Mesenchymal stem cell (in vitro differentiated cells and primary cell): ENCODE measurements around the gene CITED1.

Experiments used
- DNase-seq: peaks from one replicate; pipeline ENCODE4 v3.0.0-alpha.2; 2013
- H2AFZ ChIP-seq: one replicate; pipeline ENCODE4 v1.6.1; 2013; ENCODE audit warnings: low read depth, mild to moderate bottlenecking, control low read depth, inconsistent platforms, low read length, moderate library complexity
- H2AK5ac ChIP-seq: 2 replicates; pipeline ENCODE4 v1.6.1; 2013; ENCODE audit warnings: low read length, moderate library complexity, mild to moderate bottlenecking, inconsistent platforms; ENCODE audit not compliant: severe bottlenecking
- H2BK120ac ChIP-seq: one replicate; pipeline ENCODE4 v1.6.1; 2013; ENCODE audit warnings: low read depth, mild to moderate bottlenecking, inconsistent platforms, low read length, moderate library complexity
- H2BK12ac ChIP-seq, 2 experiments: one replicate each; pipeline ENCODE4 v1.6.1; 2013; ENCODE audit warnings: inconsistent platforms in 2 of 2, low read length in 2 of 2, mild to moderate bottlenecking in 2 of 2, moderate library complexity in 2 of 2, control low read depth in 1 of 2
- H2BK15ac ChIP-seq: one replicate; pipeline ENCODE4 v1.6.1; 2013; ENCODE audit warnings: mild to moderate bottlenecking, low read depth, inconsistent platforms; ENCODE audit not compliant: poor library complexity, severe bottlenecking
- H2BK5ac ChIP-seq: 2 replicates; pipeline ENCODE4 v1.6.1; 2013; ENCODE audit warnings: low read depth, mild to moderate bottlenecking, low read length, control low read depth, inconsistent platforms; ENCODE audit not compliant: poor library complexity, severe bottlenecking
- H3K14ac ChIP-seq, 2 experiments: one replicate each; pipeline ENCODE4 v1.6.1; 2013; ENCODE audit warnings: inconsistent platforms in 2 of 2, low read length in 2 of 2, control low read depth in 1 of 2, mild to moderate bottlenecking in 1 of 2, moderate library complexity in 1 of 2
- H3K18ac ChIP-seq, 2 experiments: one replicate each; pipeline ENCODE4 v1.6.1; 2013; ENCODE audit warnings: inconsistent platforms in 2 of 2, low read length in 2 of 2, control low read depth in 1 of 2, low read depth in 1 of 2, mild to moderate bottlenecking in 1 of 2
- H3K23ac ChIP-seq, 2 experiments: one replicate each; pipeline ENCODE4 v1.6.1; 2013; ENCODE audit warnings: inconsistent platforms in 2 of 2, low read length in 2 of 2, mild to moderate bottlenecking in 2 of 2, moderate library complexity in 2 of 2, control low read depth in 1 of 2
- H3K27ac ChIP-seq: 2 replicates; pipeline ENCODE4 v1.5.1; 2013; ENCODE audit warnings: mild to moderate bottlenecking, moderate library complexity, low read length, control low read depth, inconsistent platforms; ENCODE audit not compliant: poor library complexity, severe bottlenecking
- H3K27me3 ChIP-seq, 2 experiments: 2 replicates each; pipeline versions ENCODE4 v1.6.1 to v1.7.0; 2013; ENCODE audit warnings: low read length in 2 of 2, mild to moderate bottlenecking in 2 of 2, moderate library complexity in 2 of 2, control low read depth in 1 of 2, inconsistent platforms in 1 of 2; ENCODE audit not compliant: control insufficient read depth in 1 of 2, insufficient read depth in 1 of 2
- H3K36me3 ChIP-seq, 2 experiments: 2 replicates each; pipeline versions ENCODE4 v1.6.1 to v1.7.0; 2013; ENCODE audit warnings: low read length in 2 of 2, control low read depth in 1 of 2, inconsistent platforms in 1 of 2, low read depth in 1 of 2, mild to moderate bottlenecking in 1 of 2; ENCODE audit not compliant: insufficient read depth in 2 of 2, control insufficient read depth in 1 of 2
- H3K4ac ChIP-seq, 2 experiments: one replicate each; pipeline ENCODE4 v1.6.1; 2013; ENCODE audit warnings: inconsistent platforms in 2 of 2, low read length in 2 of 2, mild to moderate bottlenecking in 2 of 2, moderate library complexity in 2 of 2, control low read depth in 1 of 2, low read depth in 1 of 2
- H3K4me1 ChIP-seq: 2 replicates; pipeline ENCODE4 v1.6.1; 2013; ENCODE audit warnings: low read depth, low read length, control low read depth; ENCODE audit not compliant: control insufficient read depth, insufficient read depth
- H3K4me2 ChIP-seq: 2 replicates; pipeline ENCODE4 v1.6.1; 2013; ENCODE audit warnings: low read length, mild to moderate bottlenecking, inconsistent platforms; ENCODE audit not compliant: poor library complexity, severe bottlenecking
- H3K4me3 ChIP-seq, 2 experiments: 2 replicates each; pipeline versions ENCODE4 v1.5.1 to v1.7.0; 2013; ENCODE audit warnings: low read length in 2 of 2, mild to moderate bottlenecking in 2 of 2, control low read depth in 1 of 2, low read depth in 1 of 2; ENCODE audit not compliant: insufficient read depth in 1 of 2
- H3K79me1 ChIP-seq: replicated peaks from 2 replicates; pipeline ENCODE4 v1.6.1; 2013; ENCODE audit warnings: mild to moderate bottlenecking, control low read depth, low read length, inconsistent platforms; ENCODE audit not compliant: poor library complexity, severe bottlenecking
- H3K9ac ChIP-seq: 2 replicates; pipeline ENCODE4 v1.7.0; 2013; ENCODE audit warnings: mild to moderate bottlenecking, low read length, moderate library complexity
- H3K9me3 ChIP-seq: 2 replicates; pipeline ENCODE4 v1.7.0; 2013; ENCODE audit warnings: mild to moderate bottlenecking, low read length; ENCODE audit not compliant: control insufficient read depth
- H4K8ac ChIP-seq: one replicate; pipeline ENCODE4 v1.6.1; 2013; ENCODE audit warnings: inconsistent platforms, mild to moderate bottlenecking, low read length, moderate library complexity
- H4K91ac ChIP-seq: one replicate; pipeline ENCODE4 v1.6.1; 2013; ENCODE audit warnings: mild to moderate bottlenecking, low read length, inconsistent platforms
- WGBS: methylation state at CpG from one replicate; pipeline ENCODE4 v1.1.7; 2013; ENCODE audit warnings: mixed read lengths; 5-methylcytosine and 5-hydroxymethylcytosine counted together

Gene CITED1

GRCh38 chrX:72312311-72312940, 6.7 kb upstream of the CITED1 start:
- Histone ChIP-seq H3K23ac (no peak overlapping the region), H2BK15ac (no peak overlapping the region), H3K4ac (no peak overlapping the region), H2BK5ac (no peak overlapping the region), H2BK120ac (no peak overlapping the region), H3K27ac (no peak overlapping the region), H3K14ac (no peak overlapping the region), H3K27me3 (peaks cover 18 to 89% of the 10 kb centered on the region in 2 experiments), H2AK5ac (no peak overlapping the region), H3K4me1 (peaks cover 9% of the 10 kb centered on the region), H3K18ac (no peak overlapping the region), H3K9me3 (no peaks in the 10 kb centered on the region), H3K36me3 (no peaks in the 10 kb centered on the region), H4K91ac (no peak overlapping the region), H2BK12ac (no peak overlapping the region), H3K4me3 (no peak overlapping the region), H3K79me1 (no peaks in the 10 kb centered on the region), H4K8ac (no peak overlapping the region), H3K4me2 (no peak overlapping the region), H2AFZ (no peak overlapping the region), H3K9ac (no peak overlapping the region)
- WGBS, result 83% methylated on average over 12 of the region's 14 CpGs
- DNase-seq, result no peak

DNA sequence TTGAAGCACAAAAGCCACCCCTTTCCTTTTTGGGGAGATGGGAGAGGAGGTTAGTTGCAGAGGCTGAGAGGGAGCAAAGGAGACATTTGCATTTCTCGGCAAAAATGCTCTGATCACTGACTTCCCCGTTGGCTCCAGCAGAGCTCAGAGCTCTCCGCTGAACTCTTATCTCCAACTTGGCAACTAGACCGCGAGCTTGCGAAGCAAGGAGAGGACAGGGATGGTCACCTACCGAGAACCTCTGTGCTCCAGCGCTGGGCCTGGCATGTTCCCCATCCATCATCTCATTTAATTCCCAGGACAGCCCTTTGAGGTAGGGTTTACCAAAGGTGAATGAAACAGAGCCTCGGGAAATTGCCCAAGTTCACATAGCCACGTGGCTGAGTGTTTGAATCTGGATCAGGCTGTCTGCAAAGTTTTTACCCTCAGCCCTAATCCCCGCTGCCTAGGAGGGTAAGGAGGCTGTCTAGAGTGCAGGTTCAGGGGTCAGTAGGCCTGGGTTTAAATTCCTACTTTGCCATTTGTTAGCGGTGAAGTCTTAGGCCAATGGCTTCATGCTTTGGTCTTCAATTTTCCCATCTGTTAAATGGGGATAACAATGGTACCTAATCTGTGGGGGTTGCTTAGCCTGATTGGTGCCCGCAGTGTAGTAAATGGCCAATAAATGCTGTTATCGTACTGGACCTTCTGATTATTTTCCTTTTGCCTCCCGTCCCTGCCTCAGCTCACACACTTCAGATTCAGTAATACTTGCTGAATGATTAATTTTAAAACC, 3.8 kb upstream of the CITED1 start:
- no peak for DNase-seq
- Histone ChIP-seq H3K4me3 (peak overlapping the region in 1 of 2 experiments; percentile 65), H3K36me3 (no peaks in the 10 kb centered on the region), H3K23ac (no peak overlapping the region), H3K4me1 (peaks cover 19% of the 10 kb centered on the region), H3K9ac (no peak overlapping the region), H3K4ac (no peak overlapping the region), H2BK5ac (no peak overlapping the region), H3K18ac (peak overlapping the region in 1 of 2 experiments; percentile 76), H3K27ac (no peak overlapping the region), H2AK5ac (no peak overlapping the region), H4K91ac (no peak overlapping the region), H3K9me3 (no peaks in the 10 kb centered on the region), H2BK120ac (no peak overlapping the region), H4K8ac (peak overlapping the region; percentile 30), H2BK15ac (no peak overlapping the region), H2AFZ (peak overlapping the region; percentile 14), H2BK12ac (no peak overlapping the region), H3K14ac (no peak overlapping the region), H3K27me3 (peaks cover 33 to 89% of the 10 kb centered on the region in 2 experiments), H3K79me1 (no peaks in the 10 kb centered on the region), H3K4me2 (peak overlapping the region; percentile 88)
- WGBS, result 32% methylated on average over 8 of the region's 15 CpGs

GRCh38 chrX:72308566-72309296, 3.0 kb upstream of the CITED1 start:
- Histone ChIP-seq H3K4ac (no peak overlapping the region), H3K9ac (no peak overlapping the region), H4K91ac (no peak overlapping the region), H3K23ac (no peak overlapping the region), H3K27me3 (peaks cover 38 to 89% of the 10 kb centered on the region in 2 experiments), H3K4me1 (peaks cover 19% of the 10 kb centered on the region), H2AK5ac (no peak overlapping the region), H3K18ac (peak overlapping the region in 1 of 2 experiments; percentile 76), H2BK12ac (no peak overlapping the region), H4K8ac (peak overlapping the region; percentile 30), H3K36me3 (no peaks in the 10 kb centered on the region), H2BK120ac (no peak overlapping the region), H3K27ac (no peak overlapping the region), H3K9me3 (no peaks in the 10 kb centered on the region), H3K4me2 (peak overlapping the region; percentile 88), H3K4me3 (peak overlapping the region in 1 of 2 experiments; percentile 65), H3K79me1 (no peaks in the 10 kb centered on the region), H2AFZ (peak overlapping the region; percentile 14), H3K14ac (no peak overlapping the region), H2BK5ac (no peak overlapping the region), H2BK15ac (no peak overlapping the region)
- peak; percentile 69 for DNase-seq
- 0% methylated on average over 21 of the region's 24 CpGs for WGBS

DNA sequence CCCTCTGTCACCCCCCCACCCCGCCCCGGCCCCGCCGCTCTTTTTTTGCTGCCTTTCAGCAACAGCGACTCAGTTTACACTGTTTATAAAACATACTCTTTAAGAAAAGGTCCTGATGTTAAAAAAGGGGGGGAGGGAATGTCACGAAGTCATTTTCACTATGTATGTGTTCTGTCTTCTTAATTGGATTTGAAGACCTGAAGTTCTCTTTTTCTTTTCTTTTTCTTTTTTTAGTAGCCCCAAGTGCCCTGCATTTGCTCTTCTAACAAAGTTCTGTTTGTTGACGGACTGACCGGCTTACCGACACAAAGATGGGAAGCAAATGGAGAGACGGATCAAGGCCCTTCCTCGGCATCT, 2.5 kb upstream of the CITED1 start:
- no peak overlapping the region for H2BK120ac ChIP-seq
- no peak overlapping the region for H2BK5ac ChIP-seq
- no peak overlapping the region for H2BK15ac ChIP-seq
- H3K27me3 ChIP-seq, result peaks cover 43 to 90% of the 10 kb centered on the region in 2 experiments
- no peak overlapping the region for H3K4me2 ChIP-seq
- H3K9ac ChIP-seq, result no peak overlapping the region
- no peak for DNase-seq
- no peak overlapping the region for H3K18ac ChIP-seq
- H3K4ac ChIP-seq, result no peak overlapping the region
- peaks cover 19% of the 10 kb centered on the region for H3K4me1 ChIP-seq
- H3K23ac ChIP-seq, result no peak overlapping the region
- no peak overlapping the region for H2BK12ac ChIP-seq
- no peaks in the 10 kb centered on the region for H3K9me3 ChIP-seq
- no peaks in the 10 kb centered on the region for H3K79me1 ChIP-seq
- H4K91ac ChIP-seq, result no peak overlapping the region
- no peak overlapping the region for H2AFZ ChIP-seq
- H3K36me3 ChIP-seq, result no peaks in the 10 kb centered on the region
- no peak overlapping the region for H2AK5ac ChIP-seq
- no peak overlapping the region for H4K8ac ChIP-seq
- H3K14ac ChIP-seq, result no peak overlapping the region
- 0% methylated on average over 5 of the region's 11 CpGs for WGBS
- H3K4me3 ChIP-seq, result peak overlapping the region in 1 of 2 experiments; percentile 65
- no peak overlapping the region for H3K27ac ChIP-seq
